Measurements from ENCODE around the gene WDFY4.

The WDFY4 gene

GRCh38 chr10:48785796-48786195 is 101.1 kb downstream of the WDFY4 start:
- no peak for TF ChIP-seq CTCF (IDR thresholded peaks at IDR 0.05; ENCODE audit: insufficient read depth, missing control alignments)
- DNase-seq (ENCODE audit: insufficient read length, low spot score) (no peak), FAIRE-seq (no peak)

- FAIRE-seq (no peak), DNase-seq (ENCODE audit: insufficient read length, low spot score) (no peak)
- no peak for TF ChIP-seq CTCF (IDR thresholded peaks at IDR 0.05; ENCODE audit: insufficient read depth, missing control alignments)
These were observed 102.1 kb downstream of the WDFY4 start for GRCh38 chr10:48786606-48787282.

GRCh38 chr10:48788554-48788953 is 103.9 kb downstream of the WDFY4 start:
- no peak for FAIRE-seq
- no peak for TF ChIP-seq CTCF (IDR thresholded peaks at IDR 0.05; ENCODE audit: insufficient read depth, missing control alignments)
- DNase-seq (ENCODE audit: insufficient read length, low spot score), result no peak

DNA sequence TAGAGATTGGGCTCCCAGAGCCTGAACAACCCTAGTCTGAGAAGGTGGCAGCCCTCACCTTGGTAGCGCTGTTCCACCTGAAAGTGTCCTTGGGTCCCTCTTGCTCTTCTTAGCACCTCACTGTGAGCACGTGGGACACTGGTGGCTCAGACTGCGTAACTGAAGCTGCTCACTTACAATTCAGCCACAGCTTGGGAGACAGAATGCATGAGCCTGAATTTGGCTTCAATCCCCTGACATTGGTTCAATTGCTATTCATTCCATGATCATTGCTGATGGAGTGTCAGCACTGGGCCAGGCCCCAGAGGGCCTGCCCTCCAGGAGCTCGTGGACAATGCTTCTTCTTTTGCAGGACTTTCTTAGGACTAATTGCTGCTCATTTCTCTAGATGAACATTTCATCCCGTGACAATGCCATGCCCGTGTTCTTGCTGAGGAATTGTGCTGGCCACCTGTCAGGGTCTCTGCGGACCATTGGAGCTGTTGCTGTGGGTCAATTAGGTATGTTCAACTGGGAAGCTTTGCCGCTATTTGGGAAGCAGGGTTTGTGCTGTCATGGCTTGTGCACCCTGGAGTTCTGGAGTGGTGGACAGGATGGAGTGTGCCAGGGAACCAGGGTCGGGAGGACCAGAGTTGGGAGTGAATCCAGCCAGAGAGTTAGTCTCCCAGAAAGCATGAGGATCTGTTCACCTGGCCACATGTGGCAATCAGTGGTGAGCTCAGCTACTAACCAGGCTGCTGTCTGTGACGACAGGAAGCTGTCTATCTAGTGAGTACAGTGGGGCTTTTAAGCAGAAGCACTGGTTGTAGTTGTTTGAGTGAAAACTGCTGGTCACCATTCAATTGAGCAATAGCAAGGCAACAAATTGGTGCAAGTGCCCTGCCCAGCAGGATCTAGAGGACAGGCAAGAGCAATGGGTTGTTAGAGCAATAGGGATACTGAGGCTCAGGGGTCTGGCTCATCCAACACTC is 105.1 kb downstream of the WDFY4 start:
- FAIRE-seq (no peak), DNase-seq (ENCODE audit: insufficient read length, low spot score) (no peak)
- TF ChIP-seq CTCF (IDR thresholded peaks at IDR 0.05; ENCODE audit: insufficient read depth, missing control alignments), result no peak

- FAIRE-seq, result no peak
- no peak for DNase-seq (ENCODE audit: insufficient read length, low spot score)
- no peak for TF ChIP-seq CTCF (IDR thresholded peaks at IDR 0.05; ENCODE audit: insufficient read depth, missing control alignments)
These were observed 105.9 kb downstream of the WDFY4 start for GRCh38 chr10:48790457-48791044.

DNA sequence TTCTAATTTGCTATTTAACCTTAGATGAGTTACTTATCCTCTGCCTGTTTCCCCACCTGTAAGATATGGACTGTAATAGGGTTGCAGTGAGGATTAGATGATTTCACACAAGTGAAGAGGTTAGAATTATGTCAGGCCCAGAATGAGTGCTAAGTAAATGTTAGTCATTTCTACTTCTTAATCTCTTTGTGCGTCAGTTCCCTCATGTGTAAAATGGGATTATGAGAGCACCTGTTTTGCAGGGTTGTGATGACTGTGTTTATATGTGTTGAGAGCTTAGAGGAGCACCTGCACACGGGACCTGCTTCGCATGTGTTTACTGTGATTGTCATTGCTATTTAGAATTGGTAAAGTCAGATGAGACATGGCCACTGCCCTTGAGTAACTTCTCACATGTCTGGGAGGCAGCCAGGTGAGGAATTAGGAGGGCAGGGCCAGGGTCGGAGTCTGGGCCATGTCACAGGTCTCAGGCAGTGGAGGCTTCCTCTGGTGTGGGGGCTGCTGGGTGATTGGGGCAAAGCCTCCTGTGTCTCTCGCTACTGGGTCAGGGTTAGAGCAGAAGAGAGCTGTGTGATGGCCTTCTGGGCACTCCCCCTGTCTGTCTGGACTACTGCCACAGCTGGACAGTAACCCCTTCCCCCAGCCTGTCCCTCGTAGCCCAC is 106.7 kb downstream of the WDFY4 start:
- TF ChIP-seq CTCF (IDR thresholded peaks at IDR 0.05; ENCODE audit: insufficient read depth, missing control alignments), result no peak
- FAIRE-seq (no peak), DNase-seq (ENCODE audit: insufficient read length, low spot score) (no peak)
